A549 (cell line): ENCODE results near the gene PSORS1C1.

Experiments used
- CBX2 ChIP-seq: fragments of 200-600 bp; sonication (generic); IDR thresholded peaks from 2 replicates; pipeline ENCODE4 v1.6.1; 2016; ENCODE audit warnings: low read depth, mild to moderate bottlenecking, borderline replicate concordance
- EP300 ChIP-seq, 2 experiments: fragments of >200 bp; sonication (Bioruptor Twin); formaldehyde crosslinking; IDR thresholded peaks; 2 replicates in 1 of 2; 3 replicates in 1 of 2; pipeline ENCODE4 v1.6.1; 2016 to 2017
- GATA3 ChIP-seq: IDR thresholded peaks from 2 replicates; pipeline ENCODE4 v1.6.1; 2012; ENCODE audit warnings: borderline replicate concordance
- HDAC2 ChIP-seq: fragments of 200-600 bp; sonication (generic); IDR thresholded peaks from 2 replicates; pipeline ENCODE4 v1.6.1; 2016
- PHF8 ChIP-seq: fragments of 200-600 bp; sonication (generic); IDR thresholded peaks from 2 replicates; pipeline ENCODE4 v1.6.1; 2016; ENCODE audit warnings: low read depth, mild to moderate bottlenecking, antibody characterized with exemption, moderate library complexity, borderline replicate concordance
- POLR2A ChIP-seq: IDR thresholded peaks from 2 replicates; pipeline ENCODE4 v1.6.1; 2012; ENCODE audit warnings: mild to moderate bottlenecking, low read length
- RFX5 ChIP-seq: fragments of 450-650 bp; IDR thresholded peaks from 2 replicates; pipeline ENCODE4 v1.7.1; 2014; ENCODE audit warnings: antibody characterized with exemption, mild to moderate bottlenecking, moderate library complexity
- SMC3 ChIP-seq: fragments of >200 bp; sonication (Bioruptor Twin); formaldehyde crosslinking; IDR thresholded peaks from 3 replicates; pipeline ENCODE4 v1.6.1; 2018; ENCODE audit warnings: inconsistent platforms
- TFCP2L1 ChIP-seq: fragments of 250-450 bp; sonication (Bioruptor Pico); IDR thresholded peaks from 2 replicates; pipeline ENCODE4 v1.5.0; 2021; ENCODE audit warnings: mild to moderate bottlenecking
- TF ChIP-seq, protein P1 (sequence below): fragments of >200 bp; sonication (Bioruptor Twin); formaldehyde crosslinking; IDR thresholded peaks from 3 replicates; pipeline ENCODE4 v1.5.1; 2016
- TF ChIP-seq, protein P2 (sequence below): fragments of >200 bp; sonication (Bioruptor Twin); formaldehyde crosslinking; IDR thresholded peaks from 3 replicates; pipeline ENCODE4 v1.6.1; 2016
- TF ChIP-seq, protein P3 (sequence below): fragments of 200-600 bp; sonication (generic); IDR thresholded peaks from 2 replicates; pipeline ENCODE4 v1.6.1; 2016; ENCODE audit warnings: antibody characterized with exemption, mild to moderate bottlenecking, moderate library complexity

DNA sequence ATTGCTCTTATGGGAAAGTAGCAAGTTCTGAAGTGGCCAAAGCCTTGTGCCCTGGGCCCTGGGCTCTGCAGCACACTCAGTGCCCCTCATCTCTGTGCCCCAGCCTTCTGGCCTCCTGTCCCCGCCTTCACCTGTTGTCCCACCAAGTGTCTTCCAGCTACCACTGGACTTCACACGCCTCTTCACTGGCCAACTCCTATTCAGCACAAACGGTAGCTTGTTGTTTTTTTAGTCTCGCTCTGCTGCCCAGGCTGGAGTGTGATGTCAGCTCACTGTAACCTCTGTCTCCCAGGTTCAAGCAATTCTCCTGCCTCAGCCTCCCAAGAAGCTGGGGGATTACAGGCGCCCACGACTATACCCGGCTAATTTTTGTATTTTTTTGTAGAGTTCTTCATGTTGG lies 38.2 kb downstream of the PSORS1C1 start:
- TF ChIP-seq CBX2 (no peak), POLR2A (no peak), GATA3 (no peak), SMC3 (no peak), TFCP2L1 (CRISPR knock-in tag) (no peak), EP300 (IDR thresholded peaks at IDR 0.05) (no peak), RFX5 (no peak), HDAC2 (no peak), PHF8 (no peak)
- TF ChIP-seq, protein P1, sequence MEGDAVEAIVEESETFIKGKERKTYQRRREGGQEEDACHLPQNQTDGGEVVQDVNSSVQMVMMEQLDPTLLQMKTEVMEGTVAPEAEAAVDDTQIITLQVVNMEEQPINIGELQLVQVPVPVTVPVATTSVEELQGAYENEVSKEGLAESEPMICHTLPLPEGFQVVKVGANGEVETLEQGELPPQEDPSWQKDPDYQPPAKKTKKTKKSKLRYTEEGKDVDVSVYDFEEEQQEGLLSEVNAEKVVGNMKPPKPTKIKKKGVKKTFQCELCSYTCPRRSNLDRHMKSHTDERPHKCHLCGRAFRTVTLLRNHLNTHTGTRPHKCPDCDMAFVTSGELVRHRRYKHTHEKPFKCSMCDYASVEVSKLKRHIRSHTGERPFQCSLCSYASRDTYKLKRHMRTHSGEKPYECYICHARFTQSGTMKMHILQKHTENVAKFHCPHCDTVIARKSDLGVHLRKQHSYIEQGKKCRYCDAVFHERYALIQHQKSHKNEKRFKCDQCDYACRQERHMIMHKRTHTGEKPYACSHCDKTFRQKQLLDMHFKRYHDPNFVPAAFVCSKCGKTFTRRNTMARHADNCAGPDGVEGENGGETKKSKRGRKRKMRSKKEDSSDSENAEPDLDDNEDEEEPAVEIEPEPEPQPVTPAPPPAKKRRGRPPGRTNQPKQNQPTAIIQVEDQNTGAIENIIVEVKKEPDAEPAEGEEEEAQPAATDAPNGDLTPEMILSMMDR = no peak
- TF ChIP-seq, protein P2, sequence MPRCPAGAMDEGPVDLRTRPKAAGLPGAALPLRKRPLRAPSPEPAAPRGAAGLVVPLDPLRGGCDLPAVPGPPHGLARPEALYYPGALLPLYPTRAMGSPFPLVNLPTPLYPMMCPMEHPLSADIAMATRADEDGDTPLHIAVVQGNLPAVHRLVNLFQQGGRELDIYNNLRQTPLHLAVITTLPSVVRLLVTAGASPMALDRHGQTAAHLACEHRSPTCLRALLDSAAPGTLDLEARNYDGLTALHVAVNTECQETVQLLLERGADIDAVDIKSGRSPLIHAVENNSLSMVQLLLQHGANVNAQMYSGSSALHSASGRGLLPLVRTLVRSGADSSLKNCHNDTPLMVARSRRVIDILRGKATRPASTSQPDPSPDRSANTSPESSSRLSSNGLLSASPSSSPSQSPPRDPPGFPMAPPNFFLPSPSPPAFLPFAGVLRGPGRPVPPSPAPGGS = no peak
- TF ChIP-seq, protein P3, sequence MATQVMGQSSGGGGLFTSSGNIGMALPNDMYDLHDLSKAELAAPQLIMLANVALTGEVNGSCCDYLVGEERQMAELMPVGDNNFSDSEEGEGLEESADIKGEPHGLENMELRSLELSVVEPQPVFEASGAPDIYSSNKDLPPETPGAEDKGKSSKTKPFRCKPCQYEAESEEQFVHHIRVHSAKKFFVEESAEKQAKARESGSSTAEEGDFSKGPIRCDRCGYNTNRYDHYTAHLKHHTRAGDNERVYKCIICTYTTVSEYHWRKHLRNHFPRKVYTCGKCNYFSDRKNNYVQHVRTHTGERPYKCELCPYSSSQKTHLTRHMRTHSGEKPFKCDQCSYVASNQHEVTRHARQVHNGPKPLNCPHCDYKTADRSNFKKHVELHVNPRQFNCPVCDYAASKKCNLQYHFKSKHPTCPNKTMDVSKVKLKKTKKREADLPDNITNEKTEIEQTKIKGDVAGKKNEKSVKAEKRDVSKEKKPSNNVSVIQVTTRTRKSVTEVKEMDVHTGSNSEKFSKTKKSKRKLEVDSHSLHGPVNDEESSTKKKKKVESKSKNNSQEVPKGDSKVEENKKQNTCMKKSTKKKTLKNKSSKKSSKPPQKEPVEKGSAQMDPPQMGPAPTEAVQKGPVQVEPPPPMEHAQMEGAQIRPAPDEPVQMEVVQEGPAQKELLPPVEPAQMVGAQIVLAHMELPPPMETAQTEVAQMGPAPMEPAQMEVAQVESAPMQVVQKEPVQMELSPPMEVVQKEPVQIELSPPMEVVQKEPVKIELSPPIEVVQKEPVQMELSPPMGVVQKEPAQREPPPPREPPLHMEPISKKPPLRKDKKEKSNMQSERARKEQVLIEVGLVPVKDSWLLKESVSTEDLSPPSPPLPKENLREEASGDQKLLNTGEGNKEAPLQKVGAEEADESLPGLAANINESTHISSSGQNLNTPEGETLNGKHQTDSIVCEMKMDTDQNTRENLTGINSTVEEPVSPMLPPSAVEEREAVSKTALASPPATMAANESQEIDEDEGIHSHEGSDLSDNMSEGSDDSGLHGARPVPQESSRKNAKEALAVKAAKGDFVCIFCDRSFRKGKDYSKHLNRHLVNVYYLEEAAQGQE = no peak
